Measurements from ENCODE around the gene LTB4R. TPM values are rescaled to one million over a fixed set of nuclear protein-coding genes. Genes with fewer than 3 reads are reported as not detected.

Gene LTB4R
- total RNA-seq, 1 experiment from 2014 or later = 9.4 TPM

- peaks cover 38% of the 10 kb centered on the region for H3K36me3 Mint-ChIP-seq
- peaks cover 19% of the 10 kb centered on the region for H3K4me1 Mint-ChIP-seq
- POLR2A ChIA-PET = interaction anchor here (0.5 to 3.6 kb wide), 7 partner anchors 8 to 131 kb away, joined by 3 to 20 read pairs (median 8); partner anchors contain the start of genes CIDEB, LTB4R2, RABGGTA and TINF2
- no peak for DNase-seq (ENCODE audit: low spot score)
- no peaks in the 10 kb centered on the region for H3K9me3 Mint-ChIP-seq
- 0 out of 2 replicates have a peak, but pooled peaks cover 3% of the 10 kb centered on the region for H3K27me3 Mint-ChIP-seq (ENCODE audit: low read depth)
- ATAC-seq = no peak
- CTCF ChIA-PET = interaction anchor here (0.6 to 8.2 kb wide), 17 partner anchors 7 to 242 kb away, joined by 3 to 165 read pairs (median 12); partner anchors contain the start of genes CHMP4A, CIDEB, IRF9 and LTB4R
- TF ChIP-seq ZNF425 (CRISPR knock-in tag; conservative IDR thresholded peaks at IDR 0.05) = no peak
- no peak for TF ChIP-seq USF2 (CRISPR knock-in tag; IDR thresholded peaks at IDR 0.05)
- no peak for TF ChIP-seq ZNF281 (CRISPR knock-in tag; IDR thresholded peaks at IDR 0.05)
- TF ChIP-seq ZNF138 (CRISPR knock-in tag; conservative IDR thresholded peaks at IDR 0.05) = no peak
- no peak overlapping the region; the same call in 1 of the 2 replicates for H3K27ac Mint-ChIP-seq
- H3K4me3 Mint-ChIP-seq = peak overlapping the region; percentile 91
Observed at GRCh38 chr14:24300326-24300980, 10.8 kb upstream of the LTB4R start.

- ATAC-seq = no peak
- peaks cover 13% of the 10 kb centered on the region for H3K4me1 Mint-ChIP-seq
- H3K9me3 Mint-ChIP-seq = no peaks in the 10 kb centered on the region
- CTCF ChIA-PET = no interaction called here
- no peak overlapping the region for H3K4me3 Mint-ChIP-seq
- H3K36me3 Mint-ChIP-seq = peaks cover 53% of the 10 kb centered on the region
- H3K27ac Mint-ChIP-seq = no peak overlapping the region
- POLR2A ChIA-PET = no interaction called here
- no peak for TF ChIP-seq HMGXB4 (CRISPR knock-in tag; IDR thresholded peaks at IDR 0.05)
- no peak for TF ChIP-seq ZNF671 (CRISPR knock-in tag; IDR thresholded peaks at IDR 0.05)
- TF ChIP-seq TCF7 (CRISPR knock-in tag; IDR thresholded peaks at IDR 0.05; ENCODE audit: low read depth) = no peak
- no peak for TF ChIP-seq GABPB1 (CRISPR knock-in tag; IDR thresholded peaks at IDR 0.05)
- TF ChIP-seq RORB (CRISPR knock-in tag; IDR thresholded peaks at IDR 0.05) = no peak
- no peak for TF ChIP-seq ESRRA (CRISPR knock-in tag; IDR thresholded peaks at IDR 0.05; ENCODE audit: borderline replicate concordance)
- no peak for TF ChIP-seq NR3C1 (CRISPR knock-in tag; conservative IDR thresholded peaks at IDR 0.05; ENCODE audit: low read depth)
- TF ChIP-seq USF1 (CRISPR knock-in tag; IDR thresholded peaks at IDR 0.05) = no peak
- TF ChIP-seq ERG (CRISPR knock-in tag; IDR thresholded peaks at IDR 0.05) = no peak
- no peak for TF ChIP-seq TEAD4 (CRISPR knock-in tag; IDR thresholded peaks at IDR 0.05)
- TF ChIP-seq FOXJ3 (CRISPR knock-in tag; IDR thresholded peaks at IDR 0.05; ENCODE audit: borderline replicate concordance) = no peak
- TF ChIP-seq IRF1 (CRISPR knock-in tag; IDR thresholded peaks at IDR 0.05) = no peak
- TF ChIP-seq STAT6 (CRISPR knock-in tag; conservative IDR thresholded peaks at IDR 0.05; ENCODE audit: low read depth) = no peak
- DNase-seq (ENCODE audit: low spot score) = no peak
- H3K27me3 Mint-ChIP-seq (ENCODE audit: low read depth) = 0 out of 2 replicates have a peak, but pooled peaks cover 3% of the 10 kb centered on the region
Observed at GRCh38 chr14:24304019-24304387, 7.3 kb upstream of the LTB4R start.

Data from WTC11 (cell line).